ENCODE results near the gene ALOX5AP.

Gene ALOX5AP

DNA sequence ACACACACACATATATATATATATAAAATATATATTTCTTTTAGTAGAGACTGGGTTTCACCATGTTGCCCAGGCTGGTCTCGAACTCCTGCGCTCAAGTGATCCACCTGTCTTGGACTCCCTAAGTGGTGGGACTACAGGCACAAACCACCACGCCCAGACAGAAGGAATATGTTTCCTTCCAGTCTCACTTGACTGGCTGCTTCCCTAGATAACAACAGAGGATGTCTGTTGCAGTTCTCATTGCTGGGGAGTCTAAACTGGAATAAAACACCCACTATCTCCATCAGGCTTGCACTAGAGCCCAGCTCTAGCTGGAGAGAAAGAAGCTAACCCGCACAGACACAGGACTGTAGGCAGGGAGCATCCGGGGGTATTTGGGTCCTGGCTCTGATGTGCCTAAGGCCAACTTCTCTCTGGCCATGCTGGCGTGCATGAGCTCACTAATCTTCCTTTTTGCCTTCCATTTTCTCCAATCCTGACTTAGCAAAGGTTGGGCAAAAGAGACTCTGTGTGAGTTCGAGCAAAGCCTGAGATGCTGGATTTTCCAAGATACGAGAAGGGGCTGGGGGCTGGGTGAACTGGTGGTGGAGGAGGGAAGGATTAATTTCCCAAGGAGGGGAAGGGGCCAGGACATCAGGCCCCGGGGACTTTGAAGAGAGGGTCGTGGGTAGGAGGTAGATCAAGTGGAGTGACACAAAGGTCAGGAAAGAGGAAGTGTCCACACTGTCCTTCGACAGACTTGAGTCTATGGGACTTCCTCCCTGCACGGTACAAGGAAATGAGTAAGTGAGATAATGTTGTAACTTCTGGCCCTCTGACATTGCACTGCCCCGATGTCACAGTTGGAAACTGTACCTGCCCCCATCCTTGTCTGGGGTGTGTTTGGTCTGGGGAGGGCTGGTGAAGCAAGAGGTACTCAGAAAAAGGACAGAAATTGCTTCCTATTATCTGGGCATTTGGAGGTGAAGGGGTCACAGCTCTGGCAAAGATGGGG lies 22.5 kb upstream of the ALOX5AP start:
- TF ChIP-seq CTCF (conservative IDR thresholded peaks at IDR 0.05; ENCODE audit: low read depth), result no peak
- ChIA-PET CTCF (no interaction called here), POLR2A (ENCODE audit: low non-redundant PET) (no interaction called here)
- DNase-seq (ENCODE audit: low spot score), result no peak
- H3K27ac ChIP-seq, result no peak overlapping the region; the same call in 1 of the 2 replicates

GRCh38 chr13:30714629-30715371 lies 20.5 kb upstream of the ALOX5AP start:
- no peak for TF ChIP-seq CTCF (conservative IDR thresholded peaks at IDR 0.05; ENCODE audit: low read depth)
- ChIA-PET POLR2A (ENCODE audit: low non-redundant PET) (no interaction called here), CTCF (interaction anchor here (0.6 kb wide), 1 partner anchor 264 kb away, joined by 6 read pairs; no protein-coding TSS in a partner anchor)
- no peak for DNase-seq (ENCODE audit: low spot score)
- H3K27ac ChIP-seq, result no peak overlapping the region

DNA sequence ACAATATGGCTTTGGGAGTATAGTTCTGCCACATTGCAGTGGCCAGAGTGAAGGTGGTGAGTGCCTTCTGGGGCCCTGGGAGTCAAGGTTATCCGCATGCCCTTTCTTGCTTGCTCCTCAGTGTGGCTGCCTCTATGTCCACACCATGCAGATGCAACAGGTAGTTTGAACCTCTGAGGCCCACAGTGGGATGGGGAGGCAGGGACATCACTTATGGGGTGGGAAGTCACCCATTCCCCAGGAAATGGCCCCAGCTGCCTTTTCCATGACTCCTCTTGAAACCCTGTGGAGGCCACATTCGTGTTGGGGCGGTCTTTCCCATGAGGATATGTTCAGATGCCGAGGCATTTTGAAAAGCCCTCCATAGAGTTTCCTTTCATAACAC lies 20.0 kb upstream of the ALOX5AP start:
- ChIA-PET POLR2A (ENCODE audit: low non-redundant PET) (no interaction called here), CTCF (no interaction called here)
- no peak for DNase-seq (ENCODE audit: low spot score)
- no peak overlapping the region for H3K27ac ChIP-seq
- TF ChIP-seq CTCF (conservative IDR thresholded peaks at IDR 0.05; ENCODE audit: low read depth), result no peak

GRCh38 chr13:30715837-30716236 lies 19.5 kb upstream of the ALOX5AP start:
- no peak for TF ChIP-seq CTCF (conservative IDR thresholded peaks at IDR 0.05; ENCODE audit: low read depth)
- DNase-seq (ENCODE audit: low spot score), result no peak
- POLR2A ChIA-PET (ENCODE audit: low non-redundant PET), result no interaction called here
- CTCF ChIA-PET, result no interaction called here
- no peak overlapping the region for H3K27ac ChIP-seq

- ChIA-PET CTCF (interaction anchor here (0.6 kb wide), 1 partner anchor 13 kb away, joined by 3 read pairs; no protein-coding TSS in a partner anchor), POLR2A (ENCODE audit: low non-redundant PET) (no interaction called here)
- DNase-seq (ENCODE audit: low spot score), result peak; percentile 86
- peak overlapping the region; percentile 56 for H3K27ac ChIP-seq
- TF ChIP-seq CTCF (conservative IDR thresholded peaks at IDR 0.05; ENCODE audit: low read depth), result no peak
These were observed 16.4 kb upstream of the ALOX5AP start for GRCh38 chr13:30718661-30719524.

DNA sequence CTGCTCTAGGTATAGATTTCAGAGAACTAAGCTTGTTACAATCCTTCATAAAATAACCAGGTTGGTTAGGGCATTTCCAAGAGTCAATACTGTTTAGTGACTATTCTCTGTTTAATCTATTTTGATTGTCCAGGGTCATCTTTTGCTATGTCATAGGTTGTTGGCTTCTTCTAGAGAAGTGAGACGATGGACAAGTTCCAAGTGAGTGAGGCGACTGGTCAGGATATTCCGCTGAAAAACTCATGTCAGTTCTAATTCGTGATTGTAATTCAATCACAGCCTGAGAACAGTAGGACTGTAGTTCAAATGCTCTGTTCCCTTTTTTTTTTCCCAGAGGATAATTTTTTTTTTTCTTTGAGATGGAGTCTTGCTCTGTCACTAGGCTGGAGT lies 15.8 kb upstream of the ALOX5AP start:
- CTCF ChIA-PET, result no interaction called here
- POLR2A ChIA-PET (ENCODE audit: low non-redundant PET), result no interaction called here
- TF ChIP-seq CTCF (conservative IDR thresholded peaks at IDR 0.05; ENCODE audit: low read depth), result no peak
- H3K27ac ChIP-seq, result no peak overlapping the region
- DNase-seq (ENCODE audit: low spot score), result no peak
